Raji (cell line): Measurements from ENCODE around the gene EEF2K.

Experiments used
- POLR2A ChIP-seq: IDR thresholded peaks from 2 replicates; pipeline ENCODE4 v1.6.1; 2011; ENCODE audit warnings: low read depth, low read length, control low read depth; ENCODE audit not compliant: insufficient read depth

Gene EEF2K

DNA sequence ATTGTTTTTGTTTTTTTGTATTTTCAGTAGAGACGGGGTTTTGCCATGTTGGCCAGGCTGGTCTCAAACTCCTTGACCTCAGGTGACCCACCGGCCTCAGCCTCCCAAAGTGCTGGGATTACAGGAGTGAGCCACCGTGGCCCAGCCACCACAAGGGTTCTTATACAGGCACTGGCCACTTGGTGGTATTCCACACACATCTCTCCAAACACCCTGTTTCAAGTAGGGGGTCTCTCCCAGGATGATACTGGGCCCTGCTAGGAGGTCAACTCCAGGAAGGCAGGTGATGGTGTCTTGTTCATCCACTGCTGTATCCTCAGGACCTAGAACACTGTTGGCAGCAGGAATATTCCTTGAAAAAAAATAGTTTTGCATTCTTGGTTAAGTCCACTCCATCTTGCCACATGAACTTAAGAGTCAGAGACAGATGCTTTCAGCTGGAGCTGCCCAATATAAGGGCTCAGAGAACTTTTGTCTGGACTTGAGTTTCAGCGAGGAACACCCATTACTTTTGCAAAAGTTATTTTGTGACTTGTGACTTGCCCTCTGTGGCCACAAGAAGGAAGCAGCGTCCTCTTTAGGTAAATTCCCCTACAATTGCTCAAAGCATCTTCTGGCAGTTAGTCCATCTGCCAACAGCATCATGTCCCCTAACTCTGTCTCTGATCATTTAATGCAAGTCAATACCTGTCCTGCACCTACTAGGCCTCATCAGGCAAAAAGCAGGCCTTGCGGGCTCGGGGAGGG is 7.4 kb upstream of the EEF2K start:
- TF ChIP-seq POLR2A: no peak

- TF ChIP-seq POLR2A: no peak
Measured at GRCh38 chr16:22202261-22202637, 3.8 kb upstream of the EEF2K start.

DNA sequence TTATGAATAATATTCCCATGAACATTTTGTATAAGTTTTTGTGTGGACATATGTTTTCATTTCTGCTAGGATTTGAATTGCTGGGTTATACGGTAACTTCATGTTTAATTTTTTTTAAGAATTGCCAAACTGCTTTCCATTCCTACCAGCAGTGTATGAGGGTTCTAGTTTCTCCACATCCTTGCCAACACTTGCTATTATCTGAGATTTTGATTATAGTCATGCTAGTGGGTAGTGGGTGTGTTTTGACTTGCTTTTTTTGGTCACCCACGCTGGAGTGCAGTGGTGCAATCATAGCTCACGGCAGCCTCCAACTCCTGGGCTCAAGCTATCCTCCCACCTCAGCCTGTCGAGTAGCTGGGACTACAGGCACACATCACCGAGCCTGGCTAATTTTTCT is 3.0 kb upstream of the EEF2K start:
- TF ChIP-seq POLR2A: no peak

DNA sequence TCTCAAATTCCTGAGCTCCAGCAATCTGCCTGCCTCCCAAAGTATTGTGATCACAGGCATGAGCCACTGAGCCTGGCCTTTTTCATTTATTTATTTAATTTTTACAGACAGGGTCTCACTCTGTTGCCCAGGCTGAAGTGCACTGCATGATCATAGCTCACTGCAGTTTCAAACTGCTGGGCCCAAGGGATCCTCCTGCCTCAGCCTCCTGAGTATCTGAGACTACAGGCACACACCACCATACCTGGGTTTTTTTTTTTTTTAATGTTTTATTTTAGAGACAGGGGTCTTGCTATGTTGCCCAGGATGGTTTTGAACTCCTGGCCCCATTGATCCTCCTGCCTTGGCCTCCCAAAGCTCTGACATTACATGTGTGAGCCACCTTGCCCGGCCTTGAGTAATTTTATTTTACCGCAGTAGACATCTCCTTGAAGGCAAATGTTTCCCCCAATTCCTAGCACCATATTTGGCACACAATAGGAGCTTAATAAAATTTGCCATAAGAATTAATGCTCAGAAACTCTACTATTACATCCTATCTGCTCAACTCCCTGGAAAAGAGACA is 1.9 kb upstream of the EEF2K start:
- TF ChIP-seq POLR2A: no peak

DNA sequence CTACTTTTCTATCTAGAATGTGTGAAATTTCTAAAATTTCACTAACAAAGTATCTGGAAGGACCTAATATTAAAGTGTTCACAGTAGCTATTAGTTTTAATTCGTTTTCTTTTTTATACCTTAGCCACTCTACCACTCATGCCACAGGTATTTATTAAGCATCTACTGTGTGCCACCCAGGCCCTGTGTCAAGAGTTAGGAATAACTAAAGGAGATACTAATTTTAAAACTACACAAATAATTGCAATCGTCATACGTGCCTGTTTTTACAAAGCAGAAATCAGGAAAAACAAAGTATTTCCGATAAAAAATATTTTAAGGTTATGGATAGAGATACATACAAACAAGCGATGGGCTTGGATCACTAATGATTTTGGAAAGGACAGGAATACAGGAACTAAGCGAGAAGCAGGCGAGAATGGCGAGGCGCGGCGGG is 483 bp upstream of the EEF2K start:
- no peak for TF ChIP-seq POLR2A

DNA sequence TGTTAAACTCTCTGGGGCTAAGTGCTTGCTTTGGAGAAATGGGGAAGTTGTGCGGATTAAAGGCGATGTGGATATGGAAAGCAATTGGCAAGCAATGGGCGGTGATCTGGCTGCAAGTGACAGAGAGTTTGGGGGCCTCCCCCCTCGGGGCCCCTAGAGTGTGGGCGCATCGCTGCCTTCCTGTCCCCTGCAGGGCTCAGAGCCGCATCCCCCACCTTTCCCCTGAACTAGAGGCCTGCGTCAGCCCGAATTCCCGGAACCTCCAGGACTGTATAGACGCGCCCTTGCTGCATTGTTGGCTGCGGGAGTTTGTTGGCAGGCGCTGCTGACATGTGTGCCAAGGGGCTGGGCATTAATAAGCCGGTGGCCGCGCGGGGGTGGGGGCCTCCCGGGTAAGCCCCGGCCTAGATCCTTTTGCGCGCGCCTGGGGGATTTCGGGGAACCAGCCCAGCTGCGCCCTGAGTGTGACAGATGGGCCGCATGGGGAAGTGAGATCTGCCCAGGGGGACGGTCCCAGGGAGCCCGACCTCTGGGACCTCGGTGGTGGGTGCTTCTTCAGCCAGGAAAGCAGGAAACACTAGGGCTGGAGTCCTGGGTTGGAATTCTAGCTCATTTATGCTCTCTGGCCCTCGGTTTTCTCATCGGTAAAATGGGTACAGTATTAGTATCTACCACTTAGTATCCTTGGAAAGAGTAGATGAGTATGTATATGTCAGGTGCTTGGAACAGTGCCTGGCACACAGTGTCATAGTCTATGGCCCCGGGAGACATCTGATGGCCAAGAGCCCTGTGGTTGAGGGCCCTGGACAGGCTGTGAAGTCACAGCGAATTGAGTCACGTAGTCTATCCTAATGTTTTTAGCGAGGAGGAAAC is 1.0 kb downstream of the EEF2K start:
- no peak for TF ChIP-seq POLR2A

DNA sequence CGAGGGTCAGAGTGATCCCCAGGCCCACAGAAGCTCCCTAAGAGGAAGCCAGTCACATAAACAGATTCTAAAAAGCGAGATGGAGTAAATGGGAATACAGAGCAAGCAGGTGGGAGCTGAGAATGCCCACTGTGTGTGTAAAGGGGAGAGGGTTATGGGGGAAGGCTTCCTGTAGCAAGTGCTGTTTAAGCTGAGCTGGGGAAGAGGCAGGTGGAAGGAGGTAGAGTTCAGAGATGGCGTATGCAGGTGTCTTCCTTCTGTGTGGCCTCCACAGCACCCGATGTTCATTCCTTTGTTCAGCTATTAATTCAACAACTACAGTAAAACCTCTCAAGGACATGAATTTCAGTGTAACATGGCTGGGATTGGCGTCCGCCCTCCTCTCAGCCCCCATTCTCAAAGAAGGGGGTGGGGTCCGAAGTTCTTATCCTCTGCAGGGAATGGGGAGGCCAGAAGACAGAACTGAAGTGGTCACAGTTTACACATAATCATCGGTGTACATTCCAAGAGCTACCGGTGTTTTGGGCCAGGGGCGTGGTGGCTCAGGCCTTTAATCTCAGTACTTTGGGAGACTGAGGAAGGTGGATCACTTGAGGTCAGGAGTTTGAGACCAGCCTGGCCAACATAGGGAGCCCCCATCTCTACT is 1.8 kb downstream of the EEF2K start:
- TF ChIP-seq POLR2A: no peak

DNA sequence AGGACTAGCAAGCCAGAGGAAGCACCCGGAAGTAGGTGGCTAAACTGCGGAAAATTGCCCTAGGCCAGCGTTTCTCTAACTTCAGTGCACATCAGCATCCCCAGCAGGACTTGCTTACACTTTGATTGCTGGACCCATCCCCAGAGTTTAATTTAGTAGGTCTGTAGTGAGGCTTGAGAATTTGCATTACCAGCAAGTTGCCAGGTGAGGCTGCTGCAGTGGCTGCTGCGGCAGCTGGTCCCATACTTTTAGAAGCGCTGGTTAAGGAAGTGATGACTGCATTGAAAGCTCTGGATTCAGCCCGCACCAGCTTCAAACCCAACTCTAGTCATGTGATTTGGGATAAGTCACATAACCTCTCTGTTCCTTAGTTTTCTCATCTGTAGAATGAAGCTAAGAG is 4.2 kb downstream of the EEF2K start:
- TF ChIP-seq POLR2A: no peak

DNA sequence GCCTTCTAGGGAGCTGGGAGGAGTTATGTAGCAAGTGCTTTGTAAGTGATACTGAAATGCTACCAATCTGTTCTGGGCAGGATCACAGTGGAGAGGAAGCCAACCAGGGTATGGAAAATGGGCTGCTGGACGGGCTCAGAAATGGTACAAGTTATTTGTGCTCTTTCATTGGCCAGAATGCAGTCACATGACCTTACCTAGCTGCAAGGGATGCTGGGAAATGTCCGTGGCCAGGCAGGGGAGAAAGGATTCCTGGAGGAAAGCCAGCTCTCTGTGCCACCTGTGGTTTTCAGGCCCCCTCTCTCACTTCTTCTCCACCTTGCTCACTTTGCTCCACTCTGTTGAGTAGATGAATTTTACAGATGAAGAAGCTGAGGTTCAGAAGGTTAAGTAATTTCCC is 4.8 kb downstream of the EEF2K start:
- no peak for TF ChIP-seq POLR2A

DNA sequence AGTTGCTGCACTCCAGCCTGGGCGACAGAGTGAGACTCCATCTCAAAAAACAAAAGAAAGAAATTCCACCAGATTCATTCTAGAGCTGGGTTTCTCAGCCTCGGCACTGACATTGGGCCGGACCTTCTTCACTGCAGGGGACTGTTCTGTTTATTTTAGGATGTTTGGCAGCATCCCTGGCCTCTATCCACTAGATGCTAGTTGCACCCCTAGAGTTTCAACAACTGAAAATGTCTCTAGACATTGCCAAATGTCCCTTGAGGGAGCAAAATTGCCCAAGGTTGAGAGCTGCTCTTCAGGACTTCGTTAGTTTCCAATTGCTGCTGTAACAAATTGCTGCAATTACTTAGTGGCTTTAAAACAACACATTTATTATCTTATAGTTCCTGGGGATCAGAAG is 7.2 kb downstream of the EEF2K start:
- no peak for TF ChIP-seq POLR2A

GRCh38 chr16:22213801-22214200 is 7.7 kb downstream of the EEF2K start:
- no peak for TF ChIP-seq POLR2A

GRCh38 chr16:22214402-22214801 is 8.3 kb downstream of the EEF2K start:
- TF ChIP-seq POLR2A: no peak

DNA sequence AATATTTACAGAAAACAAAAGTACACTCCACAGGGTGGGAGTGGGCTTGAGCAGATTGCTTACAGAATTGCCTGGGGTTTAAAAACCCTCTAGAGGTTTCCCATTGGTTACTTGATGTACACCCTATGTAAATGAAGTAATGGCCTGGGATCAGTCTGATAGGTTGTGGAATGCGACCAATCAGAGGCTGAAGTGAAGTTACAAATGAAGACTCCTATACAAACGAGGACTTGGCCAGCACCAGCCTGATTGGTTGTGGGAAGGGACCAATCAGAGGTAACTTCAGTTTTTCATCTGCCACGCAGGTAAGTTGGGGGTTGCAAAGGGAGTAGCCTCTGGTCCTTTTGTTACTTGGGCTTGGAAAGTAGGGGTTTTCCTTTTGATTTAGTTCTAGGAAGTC is 8.8 kb downstream of the EEF2K start:
- TF ChIP-seq POLR2A: no peak

GRCh38 chr16:22216191-22216831 is 10.2 kb downstream of the EEF2K start:
- no peak for TF ChIP-seq POLR2A
